Calu3 (cell line): Measurements from ENCODE around the gene MUSK. TPM values are rescaled to one million over a fixed set of nuclear protein-coding genes. Genes with fewer than 3 reads are reported as not detected.
"Not testable (repeated sequence)": the region's sequence is repeated elsewhere in the genome, so short reads cannot be mapped to it uniquely, and the experiment has no call there.

Experiments
- BruUV-seq: library from RNA; stranded (reverse); fragments of 400-500 nt; replicated peaks from 2 replicates; lab custom pipeline; 2021; lab: Mats Ljungman, UMichigan
- CTCF ChIA-PET: fragments of 300-600 bp; sonication (Branson Sonifier 250); formaldehyde crosslinking; loops from one replicate; lab custom pipeline; 2022; ENCODE audit warnings: antibody characterized with exemption; lab: Charles Lee
- DNase-seq: peaks from one replicate; pipeline ENCODE4 v3.0.0; 2022
- H3K27ac Mint-ChIP-seq: one replicate; pipeline ENCODE4 v1.8.0; 2022; ENCODE audit warnings: mixed read lengths; ENCODE audit not compliant: unreplicated experiment
- H3K27me3 Mint-ChIP-seq: one replicate; pipeline ENCODE4 v1.8.0; 2022; ENCODE audit warnings: mixed read lengths; ENCODE audit not compliant: unreplicated experiment
- H3K36me3 Mint-ChIP-seq: one replicate; pipeline ENCODE4 v1.8.0; 2022; ENCODE audit warnings: mild to moderate bottlenecking, moderate library complexity, mixed read lengths; ENCODE audit not compliant: insufficient read depth, unreplicated experiment
- H3K4me1 Mint-ChIP-seq: one replicate; pipeline ENCODE4 v1.8.0; 2022; ENCODE audit warnings: mild to moderate bottlenecking, low read depth, mixed read lengths; ENCODE audit not compliant: unreplicated experiment
- H3K4me3 Mint-ChIP-seq: one replicate; pipeline ENCODE4 v1.8.0; 2022; ENCODE audit warnings: mild to moderate bottlenecking, low read depth, moderate library complexity, mixed read lengths; ENCODE audit not compliant: unreplicated experiment
- H3K9me3 Mint-ChIP-seq: one replicate; pipeline ENCODE4 v1.8.0; 2022; ENCODE audit warnings: low read depth, mixed read lengths; ENCODE audit not compliant: unreplicated experiment
- CTCF ChIP-seq: fragments of 200-600 bp; IDR thresholded peaks from one replicate; pipeline ENCODE4 v1.8.0; 2022; ENCODE audit warnings: antibody characterized with exemption; ENCODE audit not compliant: unreplicated experiment
- intact Hi-C: fragments of 100-400 bp; cut with micrococcal nuclease; formaldehyde crosslinking; loops from one replicate; pipeline ENCODE4 v1.10.0; 2022; ENCODE audit not compliant: unreplicated experiment
- total RNA-seq: library from RNA; stranded (reverse); gene quantifications from 2 replicates; pipeline ENCODE4 v1.2.3, GENCODE V29; 2022

MUSK gene
- total RNA-seq, 1 experiment from 2014 or later: not detected

DNA sequence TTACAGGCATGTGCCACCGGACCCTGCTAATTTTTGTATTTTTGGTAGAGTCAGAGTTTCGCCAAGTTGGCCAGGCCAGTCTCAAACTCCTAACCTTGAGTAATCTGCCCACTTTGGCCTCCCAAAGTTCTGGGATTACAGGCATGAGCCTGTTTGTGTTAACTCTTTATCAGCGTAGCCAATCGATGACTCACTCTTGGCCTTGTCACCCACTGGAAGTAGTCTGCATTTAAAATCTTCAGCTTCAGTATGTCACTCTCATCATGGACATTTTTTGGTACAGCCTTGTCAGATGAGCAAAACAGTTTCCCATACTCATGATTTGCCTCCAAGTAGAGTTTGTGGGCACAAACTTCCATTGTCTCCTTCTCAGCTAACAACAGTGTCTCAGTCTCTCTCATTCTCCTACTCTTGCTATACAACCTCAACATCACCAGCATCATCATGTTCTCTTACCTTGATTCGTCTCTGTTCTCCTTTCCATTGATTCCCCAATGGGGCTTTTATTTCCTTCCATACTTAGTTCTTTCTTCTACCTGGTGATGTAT, 22.5 kb downstream of the MUSK start:
- intact Hi-C loops: no loop called here
- H3K27me3 Mint-ChIP-seq: no peaks in the 10 kb centered on the region
- TF ChIP-seq CTCF: no peak
- H3K36me3 Mint-ChIP-seq: no peaks in the 10 kb centered on the region
- H3K4me3 Mint-ChIP-seq: no peak overlapping the region
- CTCF ChIA-PET: no interaction called here
- no peak for DNase-seq
- H3K27ac Mint-ChIP-seq: no peak overlapping the region
- peaks cover 21% of the 10 kb centered on the region for H3K4me1 Mint-ChIP-seq
- H3K9me3 Mint-ChIP-seq: peaks cover 2% of the 10 kb centered on the region
- no TSS peak for BruUV-seq

- H3K36me3 Mint-ChIP-seq, intact Hi-C loops, H3K9me3 Mint-ChIP-seq, H3K27ac Mint-ChIP-seq, CTCF ChIA-PET, BruUV-seq, H3K27me3 Mint-ChIP-seq, H3K4me3 Mint-ChIP-seq: not testable (repeated sequence)
- H3K4me1 Mint-ChIP-seq: peaks cover 19% of the 10 kb centered on the region
- DNase-seq: peak; percentile 4
Observed at GRCh38 chr9:110695846-110696245, 27.3 kb downstream of the MUSK start.

DNA sequence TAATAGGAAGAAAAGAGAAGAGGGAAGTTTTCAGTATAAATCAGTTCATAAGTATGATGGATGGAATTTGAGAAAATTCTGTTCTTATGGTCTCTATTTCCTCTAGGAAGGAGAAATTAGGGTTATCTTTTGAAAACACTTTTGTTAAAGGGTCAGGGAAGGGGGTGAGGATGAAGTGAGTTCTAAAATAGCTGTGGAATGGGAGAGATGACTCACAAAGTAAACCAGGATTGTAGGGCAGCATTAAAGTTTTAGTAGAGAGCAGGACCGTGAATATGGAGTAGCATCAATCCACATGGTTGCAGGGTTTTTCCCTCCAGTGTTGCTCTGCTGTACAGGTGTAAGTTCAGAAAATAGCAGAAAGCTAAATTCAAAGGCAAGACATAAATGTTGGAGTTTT, 32.4 kb downstream of the MUSK start:
- no TSS peak for BruUV-seq
- Mint-ChIP-seq H3K27me3 (no peaks in the 10 kb centered on the region), H3K4me3 (peak overlapping the region; percentile 7), H3K36me3 (no peaks in the 10 kb centered on the region), H3K9me3 (no peaks in the 10 kb centered on the region), H3K27ac (peak overlapping the region; percentile 22), H3K4me1 (peaks cover 18% of the 10 kb centered on the region)
- intact Hi-C loops: no loop called here
- CTCF ChIA-PET: interaction anchor here (0.6 kb wide), 2 partner anchors 9 to 404 kb away, joined by 3 to 6 read pairs; no protein-coding TSS in a partner anchor
- DNase-seq: no peak
- TF ChIP-seq CTCF: no peak

GRCh38 chr9:110703669-110704068, 35.1 kb downstream of the MUSK start:
- intact Hi-C loops: no loop called here

More at GRCh38 chr9:110703669-110704068, 35.1 kb downstream of the MUSK start:
- CTCF ChIA-PET: interaction anchor here (1.4 kb wide), 1 partner anchor 12 kb away, joined by 3 read pairs; no protein-coding TSS in a partner anchor
- H3K4me1 Mint-ChIP-seq: peaks cover 18% of the 10 kb centered on the region
- BruUV-seq: no TSS peak
- no peaks in the 10 kb centered on the region for H3K27me3 Mint-ChIP-seq
- no peak for TF ChIP-seq CTCF
- H3K36me3 Mint-ChIP-seq: no peaks in the 10 kb centered on the region
- H3K27ac Mint-ChIP-seq: no peak overlapping the region
- no peak for DNase-seq
- no peak overlapping the region for H3K4me3 Mint-ChIP-seq
- no peaks in the 10 kb centered on the region for H3K9me3 Mint-ChIP-seq
